Cardiac muscle cell (in vitro differentiated cells and primary cell): ENCODE data around the gene TSPAN31. TPM values are rescaled to one million over a fixed set of nuclear protein-coding genes. Genes with fewer than 3 reads are reported as not detected.
A peak's percentile ranks its signal among the peaks of the same experiment; 100 is the strongest.

Experiments
- DNase-seq, 2 donors: peaks; one replicate each; pipeline versions ENCODE4 v3.0.0 to v3.0.0-alpha.2; 2010 to 2017; ENCODE audit warnings: low read depth in 1 of 2, low spot score in 1 of 2
- H3K27ac ChIP-seq: fragments of 200-600 bp; sonication (generic); 2 replicates; pipeline ENCODE4 v1.5.1; 2016
- H3K27me3 ChIP-seq: fragments of 200-600 bp; sonication (generic); 2 replicates; pipeline ENCODE4 v1.6.0; 2016; ENCODE audit warnings: control low read depth
- H3K36me3 ChIP-seq: fragments of 200-600 bp; sonication (generic); 2 replicates; pipeline ENCODE4 v1.5.1; 2016; ENCODE audit warnings: control low read depth
- H3K4me1 ChIP-seq: fragments of 200-600 bp; sonication (generic); 2 replicates; pipeline ENCODE4 v1.8.1; 2017; ENCODE audit warnings: low read depth, mild to moderate bottlenecking, mixed run types
- H3K4me3 ChIP-seq: fragments of 200-600 bp; sonication (generic); 2 replicates; pipeline ENCODE4 v1.5.1; 2016; ENCODE audit warnings: mild to moderate bottlenecking
- H3K9me3 ChIP-seq: fragments of 200-600 bp; sonication (generic); 2 replicates; pipeline ENCODE4 v1.5.1; 2017; ENCODE audit warnings: low read depth, mild to moderate bottlenecking, control low read depth
- polyA plus RNA-seq: library from polyadenylated mRNA; unstranded; fragments of >200 nt; fragmentation: Nextera tagmentation; extraction: Ambion mirVana; gene quantifications from 2 replicates; pipeline ENCODE4 v1.2.1, GENCODE V29; 2016
- total RNA-seq: library from RNA; depleted of rRNA; stranded (reverse); fragments of >200 nt; gene quantifications from 2 replicates; pipeline ENCODE4 v1.2.3, GENCODE V29; 2016
- TF ChIP-seq, protein P1 (sequence below): IDR thresholded peaks from 2 replicates; pipeline ENCODE4 v1.5.1; 2012; ENCODE audit warnings: low read depth, mild to moderate bottlenecking, low read length

Gene TSPAN31
- total and polyA plus RNA-seq, 2 experiments from 2014 or later = 65.9 to 66.3 TPM

DNA sequence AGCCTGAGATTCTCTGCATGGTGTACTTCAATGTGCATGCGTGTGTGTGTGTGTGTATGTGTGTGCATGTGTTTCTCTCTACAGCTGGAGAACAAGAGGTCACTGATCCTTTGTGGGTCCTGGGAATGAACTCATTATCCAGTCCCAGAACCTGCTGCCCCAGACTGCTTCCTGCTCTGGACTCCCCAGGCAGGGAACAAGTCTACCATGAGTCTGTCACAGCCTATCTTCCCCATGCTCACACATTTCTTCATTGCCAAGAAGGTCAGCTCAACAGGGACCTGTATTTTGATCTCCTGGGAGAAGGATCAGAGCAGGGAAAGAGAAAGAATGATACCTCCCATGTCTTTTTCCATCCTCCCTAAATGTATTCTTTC is 3.4 kb upstream of the TSPAN31 start:
- peaks cover 2% of the 10 kb centered on the region for H3K36me3 ChIP-seq
- no peak for DNase-seq
- H3K27me3 ChIP-seq = peaks cover 71% of the 10 kb centered on the region
- no peak overlapping the region for H3K4me3 ChIP-seq
- no peaks in the 10 kb centered on the region for H3K9me3 ChIP-seq
- H3K4me1 ChIP-seq = peaks cover 5% of the 10 kb centered on the region
- H3K27ac ChIP-seq = no peak overlapping the region
- TF ChIP-seq, protein P1, sequence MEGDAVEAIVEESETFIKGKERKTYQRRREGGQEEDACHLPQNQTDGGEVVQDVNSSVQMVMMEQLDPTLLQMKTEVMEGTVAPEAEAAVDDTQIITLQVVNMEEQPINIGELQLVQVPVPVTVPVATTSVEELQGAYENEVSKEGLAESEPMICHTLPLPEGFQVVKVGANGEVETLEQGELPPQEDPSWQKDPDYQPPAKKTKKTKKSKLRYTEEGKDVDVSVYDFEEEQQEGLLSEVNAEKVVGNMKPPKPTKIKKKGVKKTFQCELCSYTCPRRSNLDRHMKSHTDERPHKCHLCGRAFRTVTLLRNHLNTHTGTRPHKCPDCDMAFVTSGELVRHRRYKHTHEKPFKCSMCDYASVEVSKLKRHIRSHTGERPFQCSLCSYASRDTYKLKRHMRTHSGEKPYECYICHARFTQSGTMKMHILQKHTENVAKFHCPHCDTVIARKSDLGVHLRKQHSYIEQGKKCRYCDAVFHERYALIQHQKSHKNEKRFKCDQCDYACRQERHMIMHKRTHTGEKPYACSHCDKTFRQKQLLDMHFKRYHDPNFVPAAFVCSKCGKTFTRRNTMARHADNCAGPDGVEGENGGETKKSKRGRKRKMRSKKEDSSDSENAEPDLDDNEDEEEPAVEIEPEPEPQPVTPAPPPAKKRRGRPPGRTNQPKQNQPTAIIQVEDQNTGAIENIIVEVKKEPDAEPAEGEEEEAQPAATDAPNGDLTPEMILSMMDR = no peak

DNA sequence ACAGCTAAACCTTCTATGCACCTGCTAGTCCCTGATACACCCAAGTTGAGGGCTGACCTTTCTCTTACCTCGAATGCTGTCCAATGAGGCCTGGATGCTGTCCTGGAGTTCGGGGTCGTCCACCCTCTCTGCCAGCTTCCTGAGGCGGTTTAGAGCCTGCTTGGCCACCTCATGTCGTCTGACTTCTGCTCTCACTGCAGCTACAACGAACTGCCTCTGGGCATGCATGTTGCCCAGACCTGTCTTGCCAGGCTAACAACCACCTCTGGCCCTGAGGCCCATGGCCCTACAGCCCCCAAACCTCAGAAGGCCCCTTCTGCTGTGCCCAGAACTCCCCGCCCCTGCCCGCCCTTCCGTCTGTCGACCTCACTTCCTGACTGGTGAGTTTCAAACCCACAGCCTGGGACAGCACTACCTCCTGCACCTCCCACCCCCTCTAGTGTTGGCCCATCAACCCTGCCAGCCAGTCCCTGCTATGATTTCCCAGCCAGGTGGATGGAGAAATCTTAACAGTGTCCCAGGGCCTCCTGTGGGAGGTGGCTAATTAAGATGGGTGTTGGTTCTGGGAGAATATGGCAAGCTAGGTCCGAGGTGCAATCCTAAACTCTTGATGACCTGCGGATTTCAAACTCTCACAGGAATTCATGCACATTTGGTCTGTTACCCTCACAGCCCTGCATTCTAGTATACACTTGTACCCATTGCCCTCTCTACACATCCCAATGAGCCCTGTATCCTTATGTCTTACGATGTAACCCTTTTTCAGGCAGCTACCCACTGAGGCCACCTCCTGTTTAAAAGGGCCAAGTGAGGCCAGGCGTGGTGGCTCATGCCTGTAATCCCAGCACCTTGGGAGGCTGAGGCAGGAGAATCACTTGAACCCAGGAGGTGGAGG is 2.7 kb upstream of the TSPAN31 start:
- no peak for DNase-seq
- peaks cover 64% of the 10 kb centered on the region for H3K27me3 ChIP-seq

DNA sequence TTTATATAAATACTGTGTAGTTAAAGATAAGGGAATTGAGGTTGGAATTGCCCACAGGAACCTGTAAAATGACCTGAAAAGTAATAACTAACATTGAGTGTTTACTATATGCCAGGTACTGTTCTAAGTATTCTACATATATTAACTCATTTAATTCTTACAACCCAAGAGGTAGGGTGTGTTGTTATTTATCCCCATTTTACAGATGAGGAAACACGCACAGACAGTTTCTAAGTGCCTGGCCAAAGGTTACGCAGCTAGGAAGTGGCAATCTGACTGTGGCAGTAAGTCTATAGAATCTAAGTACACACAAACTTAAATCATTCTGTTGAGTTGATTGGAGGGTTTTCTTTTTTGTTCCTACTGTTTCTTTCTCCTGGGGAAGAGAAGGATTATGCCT is 1.1 kb upstream of the TSPAN31 start:
- Histone ChIP-seq H3K4me3 (no peak overlapping the region), H3K27me3 (peaks cover 47% of the 10 kb centered on the region)
- DNase-seq = no peak

More for the DNA sequence above, 2.7 kb upstream of the TSPAN31 start:
- TF ChIP-seq, protein P1 = no peak
- Histone ChIP-seq H3K4me1 (peaks cover 5% of the 10 kb centered on the region), H3K27ac (no peak overlapping the region), H3K9me3 (no peaks in the 10 kb centered on the region), H3K36me3 (peaks cover 8% of the 10 kb centered on the region), H3K4me3 (no peak overlapping the region)

DNA sequence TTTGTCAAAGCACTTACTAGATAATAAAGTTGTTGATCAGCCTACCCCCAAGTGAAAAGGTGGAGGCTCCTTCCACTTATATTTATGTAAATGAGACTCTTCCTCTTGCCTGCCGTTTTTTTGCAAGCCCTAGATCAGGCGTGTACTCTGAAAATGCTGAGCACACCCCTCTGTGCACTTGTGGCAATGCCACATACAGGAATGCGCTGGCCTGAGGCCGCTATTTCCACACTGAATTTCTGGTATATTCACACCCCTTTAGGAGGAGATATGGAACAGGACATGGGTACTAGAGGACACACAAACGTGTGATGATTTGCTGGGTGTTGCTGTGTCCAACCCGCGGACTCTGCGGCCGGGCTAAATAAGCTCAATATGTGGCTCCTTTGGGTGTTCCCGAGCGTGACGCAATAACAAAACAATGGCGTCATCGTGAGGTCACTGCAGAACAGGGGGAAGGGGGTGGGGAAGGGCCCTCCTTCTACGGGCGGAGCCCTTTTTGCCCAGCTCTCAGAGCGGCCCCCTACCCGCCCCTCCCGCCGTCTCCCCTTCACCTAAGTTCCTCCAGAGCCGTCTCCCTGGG is 554 bp upstream of the TSPAN31 start:
- DNase-seq = no peak
- H3K4me1 ChIP-seq = no peaks in the 10 kb centered on the region
- peak overlapping the region; percentile 48 for H3K4me3 ChIP-seq
- H3K27me3 ChIP-seq = peaks cover 42% of the 10 kb centered on the region
- no peaks in the 10 kb centered on the region for H3K9me3 ChIP-seq
- H3K27ac ChIP-seq = peak overlapping the region; percentile 78
- TF ChIP-seq, protein P1 = no peak
- peaks cover 21% of the 10 kb centered on the region for H3K36me3 ChIP-seq

More for the DNA sequence above, 1.1 kb upstream of the TSPAN31 start:
- no peaks in the 10 kb centered on the region for H3K9me3 ChIP-seq
- H3K27ac ChIP-seq = no peak overlapping the region
- H3K4me1 ChIP-seq = no peaks in the 10 kb centered on the region
- TF ChIP-seq, protein P1 = no peak
- peaks cover 16% of the 10 kb centered on the region for H3K36me3 ChIP-seq

DNA sequence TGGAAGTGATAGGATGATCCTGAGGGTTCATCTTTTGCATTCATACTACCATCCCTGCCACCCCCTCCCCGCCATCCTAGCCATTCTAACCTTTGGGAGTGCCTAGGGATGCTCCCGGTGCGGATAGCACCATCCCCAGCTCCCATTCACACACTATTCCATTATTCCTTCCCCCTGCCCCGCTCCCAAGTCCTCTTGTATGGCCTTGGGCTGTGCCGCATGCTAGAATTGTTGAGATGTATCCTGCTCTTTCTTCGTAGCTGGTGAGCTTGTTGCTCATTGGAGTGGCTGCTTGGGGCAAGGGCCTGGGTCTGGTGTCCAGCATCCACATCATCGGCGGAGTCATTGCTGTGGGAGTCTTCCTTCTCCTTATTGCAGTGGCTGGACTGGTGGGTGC is 644 bp downstream of the TSPAN31 start:
- H3K9me3 ChIP-seq = no peaks in the 10 kb centered on the region
- peak overlapping the region; percentile 48 for H3K4me3 ChIP-seq
- DNase-seq = no peak
- H3K4me1 ChIP-seq = no peaks in the 10 kb centered on the region
- H3K27me3 ChIP-seq = peaks cover 30% of the 10 kb centered on the region
- peak overlapping the region; percentile 78 for H3K27ac ChIP-seq
- H3K36me3 ChIP-seq = peaks cover 26% of the 10 kb centered on the region
- TF ChIP-seq, protein P1 = no peak
